ENCODE measurements around the gene SRRM3.
"Not testable (repeated sequence)": the region's sequence is repeated elsewhere in the genome, so short reads cannot be mapped to it uniquely, and the experiment has no call there.

DNA sequence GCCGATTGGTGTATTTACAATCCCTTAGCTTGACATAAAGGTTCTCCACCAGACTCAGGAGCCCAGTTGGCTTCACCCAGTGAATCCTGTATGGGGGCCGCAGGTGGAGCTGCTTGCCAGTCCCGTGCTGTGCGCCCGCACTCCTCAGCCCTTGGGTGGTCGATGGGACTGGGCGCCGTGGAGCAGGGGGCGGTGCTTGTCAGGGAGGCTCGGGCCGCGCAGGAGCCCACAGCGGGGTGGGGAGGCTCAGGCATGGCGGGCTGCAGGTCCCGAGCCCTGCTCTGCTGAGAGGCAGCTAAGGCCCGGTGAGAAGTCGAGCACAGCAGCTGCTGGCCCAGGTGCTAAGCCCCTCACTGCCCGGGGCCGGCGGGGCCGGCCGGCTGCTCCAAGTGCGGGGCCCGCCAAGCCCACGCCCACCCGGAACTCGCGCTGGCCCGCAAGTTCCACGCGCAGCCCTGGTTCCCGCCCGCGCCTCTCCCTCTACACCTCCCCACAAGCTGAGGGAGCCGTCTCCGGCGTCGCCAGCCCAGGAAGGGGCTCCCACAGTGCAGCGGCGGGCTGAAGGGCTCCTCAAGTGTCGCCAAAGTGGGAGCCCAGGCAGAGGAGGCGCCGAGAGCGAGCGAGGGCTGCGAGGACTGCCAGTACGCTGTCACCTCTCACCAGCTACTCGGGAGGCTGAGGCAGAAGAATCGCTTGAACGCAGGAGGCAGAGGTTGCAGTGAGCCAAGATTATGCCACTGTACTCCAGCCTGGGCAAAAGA, 107.8 kb downstream of the SRRM3 start:
- TF ChIP-seq, protein P1, sequence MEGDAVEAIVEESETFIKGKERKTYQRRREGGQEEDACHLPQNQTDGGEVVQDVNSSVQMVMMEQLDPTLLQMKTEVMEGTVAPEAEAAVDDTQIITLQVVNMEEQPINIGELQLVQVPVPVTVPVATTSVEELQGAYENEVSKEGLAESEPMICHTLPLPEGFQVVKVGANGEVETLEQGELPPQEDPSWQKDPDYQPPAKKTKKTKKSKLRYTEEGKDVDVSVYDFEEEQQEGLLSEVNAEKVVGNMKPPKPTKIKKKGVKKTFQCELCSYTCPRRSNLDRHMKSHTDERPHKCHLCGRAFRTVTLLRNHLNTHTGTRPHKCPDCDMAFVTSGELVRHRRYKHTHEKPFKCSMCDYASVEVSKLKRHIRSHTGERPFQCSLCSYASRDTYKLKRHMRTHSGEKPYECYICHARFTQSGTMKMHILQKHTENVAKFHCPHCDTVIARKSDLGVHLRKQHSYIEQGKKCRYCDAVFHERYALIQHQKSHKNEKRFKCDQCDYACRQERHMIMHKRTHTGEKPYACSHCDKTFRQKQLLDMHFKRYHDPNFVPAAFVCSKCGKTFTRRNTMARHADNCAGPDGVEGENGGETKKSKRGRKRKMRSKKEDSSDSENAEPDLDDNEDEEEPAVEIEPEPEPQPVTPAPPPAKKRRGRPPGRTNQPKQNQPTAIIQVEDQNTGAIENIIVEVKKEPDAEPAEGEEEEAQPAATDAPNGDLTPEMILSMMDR (IDR thresholded peaks at IDR 0.05; ENCODE audit: low read depth, low read length): not testable (repeated sequence)
- TF ChIP-seq EZH2phosphoT487 (IDR thresholded peaks at IDR 0.05; ENCODE audit: low read depth): not testable (repeated sequence)
